Erythroblast (primary cell): Measurements from ENCODE around the gene CASZ1.

Source experiments
- GATA1 ChIP-seq: IDR thresholded peaks from 2 replicates; pipeline ENCODE4 v1.6.1; 2011; ENCODE audit warnings: low read depth, mild to moderate bottlenecking, control low read depth, low read length, moderate library complexity
- POLR2A ChIP-seq: IDR thresholded peaks from 2 replicates; pipeline ENCODE4 v1.6.1; 2011; ENCODE audit warnings: mild to moderate bottlenecking, low read length

DNA sequence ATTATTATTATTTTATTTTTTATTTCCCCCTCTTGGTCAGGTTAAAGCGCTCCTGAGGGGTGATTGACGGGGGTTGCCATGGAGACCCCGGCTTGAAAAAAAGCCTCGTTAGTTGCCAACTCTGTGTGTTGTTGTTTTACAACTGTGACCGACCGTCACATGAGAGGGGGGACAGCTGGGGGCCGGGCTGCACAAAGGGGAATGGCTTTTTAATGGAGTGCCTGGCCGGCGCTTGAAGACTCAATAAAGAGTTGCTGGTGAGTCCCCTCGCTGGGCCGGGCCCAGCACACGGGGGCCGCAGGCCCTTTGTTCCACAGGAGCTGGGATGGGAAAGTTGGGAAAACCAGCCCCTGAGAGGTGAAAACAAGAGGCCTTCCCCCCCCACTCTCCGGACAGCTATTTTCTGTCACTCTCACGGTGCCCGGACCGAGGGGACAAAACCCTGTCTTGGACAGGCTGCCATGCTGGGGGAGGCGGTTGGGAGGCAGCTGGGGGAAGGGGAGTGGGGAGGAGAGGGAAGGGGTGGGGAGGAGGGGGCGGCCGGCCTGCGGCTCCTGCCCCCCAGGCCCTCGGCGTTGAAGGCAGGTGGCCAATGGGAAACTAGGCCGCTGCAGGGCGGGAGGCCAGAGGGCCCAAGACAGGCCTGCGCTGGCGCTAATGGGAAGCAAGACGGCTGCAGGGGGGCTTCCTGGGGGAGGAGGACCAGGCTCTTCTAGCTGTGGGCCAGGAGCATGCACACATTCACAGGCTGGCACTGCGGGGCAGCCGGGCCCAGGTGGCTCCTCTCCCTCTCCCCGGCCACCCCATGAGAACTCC, 67.6 kb downstream of the CASZ1 start:
- TF ChIP-seq POLR2A, result no peak
- no peak for TF ChIP-seq GATA1
